ENCODE data around the gene MDM2.

GRCh38 chr12:68796399-68796798 is 11.6 kb upstream of the MDM2 start:
- no peak for TF ChIP-seq CTCF (IDR thresholded peaks at IDR 0.05)
- TF ChIP-seq POLR2A (IDR thresholded peaks at IDR 0.05), result no peak

All from esophagus squamous epithelium (tissue), 4 donors.